Brain microvascular endothelial cell (primary cell): ENCODE measurements around the gene CLDN11.

Source experiments
- DNase-seq: peaks from one replicate; pipeline ENCODE4 v3.0.0-alpha.2; 2020
- H3K27ac ChIP-seq: fragments of 250-450 bp; sonication (Bioruptor Pico); 2 replicates; pipeline ENCODE4 v1.5.1; 2020; ENCODE audit warnings: mild to moderate bottlenecking, moderate library complexity
- H3K27me3 ChIP-seq: fragments of 250-450 bp; sonication (Bioruptor Pico); replicated peaks from 2 replicates; pipeline ENCODE4 v1.5.1; 2020; ENCODE audit warnings: mild to moderate bottlenecking
- H3K36me3 ChIP-seq: fragments of 250-450 bp; sonication (Bioruptor Pico); replicated peaks from 2 replicates; pipeline ENCODE4 v1.5.1; 2020; ENCODE audit warnings: mild to moderate bottlenecking
- H3K4me3 ChIP-seq: 2 replicates; pipeline ENCODE4 v1.5.1; 2011; ENCODE audit warnings: low read depth, mild to moderate bottlenecking, control low read depth, low read length, moderate library complexity
- in situ Hi-C: cut with HindIII; loops from 2 replicates; pipeline ENCODE4 v1.10.0; 2017; ENCODE audit warnings: low sequenced_read_pairs, low pct_ligation_motif_present
- TF ChIP-seq, protein P1 (sequence below): IDR thresholded peaks from 2 replicates; pipeline ENCODE4 v1.5.1; 2011; ENCODE audit warnings: low read depth, mild to moderate bottlenecking, moderate library complexity, low read length, control low read depth, inconsistent platforms; ENCODE audit errors: missing control alignments

The CLDN11 gene

DNA sequence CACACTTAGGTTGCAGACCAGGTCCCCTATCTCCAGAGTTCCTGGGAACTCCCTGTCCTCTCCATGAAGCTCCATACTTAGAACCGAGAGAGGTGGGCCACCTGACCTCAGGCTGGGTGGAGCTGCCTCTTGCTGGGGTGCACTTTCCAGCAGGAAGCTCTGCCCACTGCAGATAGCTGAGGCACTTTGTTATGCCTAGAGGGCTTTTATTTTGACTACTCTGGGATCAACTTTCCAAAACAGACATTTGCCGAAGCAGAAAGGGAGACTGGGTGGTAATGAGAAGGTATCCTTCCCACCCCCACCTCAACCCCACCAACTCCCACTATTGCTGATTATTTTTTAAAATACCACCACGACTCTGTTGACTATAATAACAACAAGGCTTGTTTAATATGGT is 54.7 kb downstream of the CLDN11 start:
- TF ChIP-seq, protein P1, sequence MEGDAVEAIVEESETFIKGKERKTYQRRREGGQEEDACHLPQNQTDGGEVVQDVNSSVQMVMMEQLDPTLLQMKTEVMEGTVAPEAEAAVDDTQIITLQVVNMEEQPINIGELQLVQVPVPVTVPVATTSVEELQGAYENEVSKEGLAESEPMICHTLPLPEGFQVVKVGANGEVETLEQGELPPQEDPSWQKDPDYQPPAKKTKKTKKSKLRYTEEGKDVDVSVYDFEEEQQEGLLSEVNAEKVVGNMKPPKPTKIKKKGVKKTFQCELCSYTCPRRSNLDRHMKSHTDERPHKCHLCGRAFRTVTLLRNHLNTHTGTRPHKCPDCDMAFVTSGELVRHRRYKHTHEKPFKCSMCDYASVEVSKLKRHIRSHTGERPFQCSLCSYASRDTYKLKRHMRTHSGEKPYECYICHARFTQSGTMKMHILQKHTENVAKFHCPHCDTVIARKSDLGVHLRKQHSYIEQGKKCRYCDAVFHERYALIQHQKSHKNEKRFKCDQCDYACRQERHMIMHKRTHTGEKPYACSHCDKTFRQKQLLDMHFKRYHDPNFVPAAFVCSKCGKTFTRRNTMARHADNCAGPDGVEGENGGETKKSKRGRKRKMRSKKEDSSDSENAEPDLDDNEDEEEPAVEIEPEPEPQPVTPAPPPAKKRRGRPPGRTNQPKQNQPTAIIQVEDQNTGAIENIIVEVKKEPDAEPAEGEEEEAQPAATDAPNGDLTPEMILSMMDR = no peak
- in situ Hi-C loops = no loop called here

DNA sequence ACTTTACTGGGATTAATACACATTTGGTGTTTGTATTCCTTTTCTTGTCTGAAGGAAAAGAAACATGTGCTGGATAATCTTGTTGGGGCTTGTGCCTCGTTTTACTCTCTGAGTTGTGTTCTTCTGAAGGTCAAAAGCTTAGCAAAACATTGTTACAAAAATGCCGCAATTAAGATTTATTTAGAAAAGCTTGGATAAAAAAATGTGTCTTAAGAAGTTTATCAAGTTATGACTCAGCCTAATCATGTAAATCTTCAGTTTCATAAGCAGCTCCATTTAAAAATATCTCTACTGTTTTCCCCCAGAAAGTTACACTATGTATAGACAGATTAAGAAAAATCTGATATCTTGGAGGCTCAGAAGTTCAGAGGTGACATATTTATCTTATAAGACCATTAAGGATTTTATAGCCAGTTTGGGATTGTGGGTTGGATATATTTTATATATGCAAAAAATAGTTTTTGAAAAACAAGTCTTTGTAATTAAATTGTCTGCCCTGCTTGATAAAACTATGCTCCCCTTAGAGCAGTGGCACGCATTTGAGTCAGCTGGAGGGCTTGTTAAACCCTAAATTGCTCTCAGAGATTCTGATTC is 56.5 kb downstream of the CLDN11 start:
- Histone ChIP-seq H3K27ac (no peak overlapping the region), H3K36me3 (no peaks in the 10 kb centered on the region), H3K4me3 (no peak overlapping the region), H3K27me3 (no peaks in the 10 kb centered on the region)
- TF ChIP-seq, protein P1 = no peak
- in situ Hi-C loops = no loop called here
- no peak for DNase-seq

More for the DNA sequence above, 54.7 kb downstream of the CLDN11 start:
- Histone ChIP-seq H3K27me3 (no peaks in the 10 kb centered on the region), H3K4me3 (no peak overlapping the region), H3K27ac (no peak overlapping the region), H3K36me3 (no peaks in the 10 kb centered on the region)
- DNase-seq = no peak

DNA sequence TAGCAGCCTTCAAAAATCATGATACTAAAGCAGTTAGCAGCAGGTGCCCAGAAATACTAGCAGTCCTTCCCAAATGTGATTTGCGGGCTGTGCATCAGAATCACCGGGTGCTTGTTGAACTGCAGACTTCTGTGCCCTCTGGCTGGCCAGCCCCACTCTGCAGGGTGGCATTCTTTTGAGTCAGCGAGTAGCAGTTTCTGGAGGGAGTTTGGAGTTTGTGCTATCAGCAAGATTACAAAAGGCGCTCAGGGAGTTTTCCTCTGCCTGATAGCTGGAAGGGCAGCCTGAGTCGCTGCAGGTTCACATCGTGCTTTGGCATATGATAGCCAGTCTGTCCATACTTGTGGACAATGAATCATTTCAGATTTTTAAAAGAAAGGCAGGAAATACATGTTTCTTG is 57.6 kb downstream of the CLDN11 start:
- H3K4me3 ChIP-seq = no peak overlapping the region
- no peaks in the 10 kb centered on the region for H3K36me3 ChIP-seq
- TF ChIP-seq, protein P1 = no peak
- H3K27ac ChIP-seq = no peak overlapping the region
- no peaks in the 10 kb centered on the region for H3K27me3 ChIP-seq
- no peak for DNase-seq
- in situ Hi-C loops = no loop called here

DNA sequence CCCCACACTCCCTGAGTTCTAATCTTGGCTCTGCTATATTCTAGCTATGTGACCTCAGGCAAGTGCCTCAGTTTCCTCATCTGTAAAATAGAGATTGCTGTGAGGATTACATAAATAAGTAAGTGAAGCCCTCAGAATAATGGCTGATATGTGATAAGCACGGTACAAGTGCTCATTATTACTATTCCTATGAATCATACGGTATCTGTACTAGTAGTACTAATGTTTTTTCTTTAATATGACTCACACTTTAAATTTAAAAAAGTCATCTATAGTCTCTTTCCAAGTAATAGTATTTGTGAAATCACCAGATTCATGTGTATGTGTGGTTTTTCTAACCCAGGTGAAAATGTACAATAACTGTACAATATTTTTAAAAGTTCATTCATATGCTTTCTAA is 58.7 kb downstream of the CLDN11 start:
- Histone ChIP-seq H3K36me3 (no peaks in the 10 kb centered on the region), H3K4me3 (no peak overlapping the region), H3K27ac (no peak overlapping the region), H3K27me3 (no peaks in the 10 kb centered on the region)
- in situ Hi-C loops = no loop called here
- DNase-seq = no peak
- TF ChIP-seq, protein P1 = no peak

DNA sequence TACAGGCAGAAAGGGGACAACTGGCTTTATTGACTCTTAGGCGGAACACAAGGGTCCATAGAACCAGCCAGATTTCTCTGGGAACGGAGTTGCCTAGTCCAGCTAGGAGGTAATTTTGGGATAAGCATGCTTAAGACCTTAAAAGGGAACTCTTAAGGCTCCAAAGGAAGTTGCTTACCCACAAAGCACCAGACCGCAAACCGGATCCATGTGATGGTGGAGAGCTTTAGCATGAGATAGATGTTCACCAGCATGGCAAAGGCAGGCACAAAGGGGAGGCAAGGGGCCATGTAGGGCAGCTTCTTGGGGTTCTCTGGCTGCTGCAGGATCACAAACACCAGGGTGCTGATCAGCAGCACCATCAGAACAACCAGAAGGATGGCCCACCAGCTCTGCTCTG is 61.4 kb downstream of the CLDN11 start:
- in situ Hi-C loops = no loop called here
- H3K27ac ChIP-seq = no peak overlapping the region
- no peaks in the 10 kb centered on the region for H3K36me3 ChIP-seq
- TF ChIP-seq, protein P1 = no peak
- no peaks in the 10 kb centered on the region for H3K27me3 ChIP-seq
- no peak for DNase-seq
- no peak overlapping the region for H3K4me3 ChIP-seq

DNA sequence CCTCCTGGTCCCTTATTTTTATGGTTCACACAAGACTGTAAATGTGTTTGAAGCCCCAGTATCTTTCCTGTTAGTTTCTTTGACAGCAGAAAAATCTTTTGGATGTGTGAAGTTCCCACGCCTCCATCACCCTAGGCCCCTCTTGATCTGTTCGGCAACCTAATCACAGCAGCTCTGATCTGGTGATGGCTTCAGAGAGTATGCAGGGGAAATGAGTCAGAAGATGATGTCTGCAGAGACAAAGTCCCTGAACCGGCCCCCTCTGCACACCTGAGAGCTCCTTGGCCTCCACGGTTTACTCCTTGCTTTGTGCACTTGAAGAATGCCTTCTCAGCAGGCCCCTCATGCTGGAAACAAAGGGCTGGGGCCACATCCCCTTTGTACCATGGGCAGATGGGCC is 63.5 kb downstream of the CLDN11 start:
- no peak overlapping the region for H3K27ac ChIP-seq
- H3K4me3 ChIP-seq = no peak overlapping the region
- TF ChIP-seq, protein P1 = no peak
- H3K27me3 ChIP-seq = no peaks in the 10 kb centered on the region
- in situ Hi-C loops = no loop called here
- no peak for DNase-seq
- no peaks in the 10 kb centered on the region for H3K36me3 ChIP-seq
